A549 (cell line): Measurements from ENCODE around the gene KIFC3.

Source experiments
- CBX8 ChIP-seq: fragments of 200-600 bp; sonication (generic); IDR thresholded peaks from 2 replicates; pipeline ENCODE4 v1.6.1; 2016
- EP300 ChIP-seq, 2 experiments: fragments of >200 bp; sonication (Bioruptor Twin); formaldehyde crosslinking; IDR thresholded peaks; 2 replicates in 1 of 2; 3 replicates in 1 of 2; pipeline ENCODE4 v1.6.1; 2016 to 2017
- POLR2A ChIP-seq: IDR thresholded peaks from 2 replicates; pipeline ENCODE4 v1.6.1; 2012; ENCODE audit warnings: mild to moderate bottlenecking, low read length
- TF ChIP-seq, protein P1 (sequence below): fragments of >200 bp; sonication (Bioruptor Twin); formaldehyde crosslinking; IDR thresholded peaks from 3 replicates; pipeline ENCODE4 v1.5.1; 2016

DNA sequence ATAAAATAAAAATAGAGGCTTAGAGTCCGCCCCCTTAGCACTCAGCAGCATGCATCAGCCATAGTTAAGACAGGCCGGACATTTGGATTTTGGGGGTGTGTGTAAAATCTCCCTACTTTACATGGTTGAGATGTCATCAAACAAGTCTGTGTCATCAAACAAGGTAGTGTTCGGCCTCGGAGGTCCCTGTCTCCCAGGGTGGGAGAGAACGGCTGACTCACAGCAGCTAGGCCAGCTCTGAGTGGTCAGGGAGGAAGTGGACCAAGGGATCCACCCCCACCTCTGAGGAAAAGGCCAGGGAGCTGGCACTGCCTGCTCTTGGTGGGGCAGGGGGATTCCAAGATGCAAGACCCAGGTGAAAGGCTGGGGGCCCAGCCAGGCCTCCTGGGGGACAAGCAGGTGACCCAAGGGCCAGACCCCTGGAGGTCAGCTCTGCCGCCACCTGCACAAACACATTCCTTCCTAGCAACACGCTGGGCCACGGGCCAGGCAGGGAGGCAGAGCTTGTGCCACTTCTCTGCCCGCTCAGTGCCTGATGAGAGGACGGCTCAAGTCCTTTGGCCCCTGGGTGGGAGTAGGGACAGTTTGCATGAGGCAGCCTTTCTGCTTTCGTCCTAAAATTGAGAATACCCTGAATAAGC, 28.5 kb downstream of the KIFC3 start:
- TF ChIP-seq POLR2A (no peak), EP300 (IDR thresholded peaks at IDR 0.05) (no peak), CBX8 (no peak)
- TF ChIP-seq, protein P1, sequence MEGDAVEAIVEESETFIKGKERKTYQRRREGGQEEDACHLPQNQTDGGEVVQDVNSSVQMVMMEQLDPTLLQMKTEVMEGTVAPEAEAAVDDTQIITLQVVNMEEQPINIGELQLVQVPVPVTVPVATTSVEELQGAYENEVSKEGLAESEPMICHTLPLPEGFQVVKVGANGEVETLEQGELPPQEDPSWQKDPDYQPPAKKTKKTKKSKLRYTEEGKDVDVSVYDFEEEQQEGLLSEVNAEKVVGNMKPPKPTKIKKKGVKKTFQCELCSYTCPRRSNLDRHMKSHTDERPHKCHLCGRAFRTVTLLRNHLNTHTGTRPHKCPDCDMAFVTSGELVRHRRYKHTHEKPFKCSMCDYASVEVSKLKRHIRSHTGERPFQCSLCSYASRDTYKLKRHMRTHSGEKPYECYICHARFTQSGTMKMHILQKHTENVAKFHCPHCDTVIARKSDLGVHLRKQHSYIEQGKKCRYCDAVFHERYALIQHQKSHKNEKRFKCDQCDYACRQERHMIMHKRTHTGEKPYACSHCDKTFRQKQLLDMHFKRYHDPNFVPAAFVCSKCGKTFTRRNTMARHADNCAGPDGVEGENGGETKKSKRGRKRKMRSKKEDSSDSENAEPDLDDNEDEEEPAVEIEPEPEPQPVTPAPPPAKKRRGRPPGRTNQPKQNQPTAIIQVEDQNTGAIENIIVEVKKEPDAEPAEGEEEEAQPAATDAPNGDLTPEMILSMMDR: no peak
